Measurements from ENCODE around the gene SNAP29. TPM values are rescaled to one million over a fixed set of nuclear protein-coding genes. Genes with fewer than 3 reads are reported as not detected.

The SNAP29 gene
- total and polyA plus RNA-seq, 9 of the 15 experiments (the other 6 are each of a cell fraction or from before 2014, with no cell fraction given): 19.5 to 250 (median 75.9) TPM

DNA sequence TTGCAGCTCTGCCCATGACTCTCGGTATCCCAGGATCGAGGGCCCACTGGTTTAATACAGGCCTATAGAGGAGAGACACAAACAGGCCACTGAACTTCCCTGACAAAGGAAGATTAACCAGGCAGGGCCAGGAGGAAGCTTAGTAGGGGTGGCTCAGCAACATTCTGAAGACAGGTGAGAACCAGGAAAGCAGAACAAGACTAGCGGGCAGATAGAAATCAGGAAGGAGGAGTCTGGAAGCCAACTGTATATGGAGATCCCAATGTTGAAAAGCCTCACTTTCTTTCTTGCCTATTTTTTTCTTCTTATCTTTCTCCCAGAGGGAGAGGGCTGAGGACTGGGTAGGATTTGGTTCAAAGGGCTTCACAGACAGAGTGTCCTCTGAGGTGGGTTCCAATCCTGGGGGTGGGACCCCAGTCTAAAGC is 5.6 kb upstream of the SNAP29 start (continued):
- TF ChIP-seq, protein P1, sequence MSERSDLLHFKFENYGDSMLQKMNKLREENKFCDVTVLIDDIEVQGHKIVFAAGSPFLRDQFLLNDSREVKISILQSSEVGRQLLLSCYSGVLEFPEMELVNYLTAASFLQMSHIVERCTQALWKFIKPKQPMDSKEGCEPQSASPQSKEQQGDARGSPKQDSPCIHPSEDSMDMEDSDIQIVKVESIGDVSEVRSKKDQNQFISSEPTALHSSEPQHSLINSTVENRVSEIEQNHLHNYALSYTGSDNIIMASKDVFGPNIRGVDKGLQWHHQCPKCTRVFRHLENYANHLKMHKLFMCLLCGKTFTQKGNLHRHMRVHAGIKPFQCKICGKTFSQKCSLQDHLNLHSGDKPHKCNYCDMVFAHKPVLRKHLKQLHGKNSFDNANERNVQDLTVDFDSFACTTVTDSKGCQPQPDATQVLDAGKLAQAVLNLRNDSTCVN (CRISPR knock-in tag; IDR thresholded peaks at IDR 0.05): no peak
- TF ChIP-seq ZNF133 (CRISPR knock-in tag; IDR thresholded peaks at IDR 0.05): no peak
- peak; percentile 72; the same call in 1 of the 2 replicates for TF ChIP-seq ZNF384 (IDR thresholded peaks at IDR 0.05; ENCODE audit: low read depth, low read length)
- TF ChIP-seq, protein P2, sequence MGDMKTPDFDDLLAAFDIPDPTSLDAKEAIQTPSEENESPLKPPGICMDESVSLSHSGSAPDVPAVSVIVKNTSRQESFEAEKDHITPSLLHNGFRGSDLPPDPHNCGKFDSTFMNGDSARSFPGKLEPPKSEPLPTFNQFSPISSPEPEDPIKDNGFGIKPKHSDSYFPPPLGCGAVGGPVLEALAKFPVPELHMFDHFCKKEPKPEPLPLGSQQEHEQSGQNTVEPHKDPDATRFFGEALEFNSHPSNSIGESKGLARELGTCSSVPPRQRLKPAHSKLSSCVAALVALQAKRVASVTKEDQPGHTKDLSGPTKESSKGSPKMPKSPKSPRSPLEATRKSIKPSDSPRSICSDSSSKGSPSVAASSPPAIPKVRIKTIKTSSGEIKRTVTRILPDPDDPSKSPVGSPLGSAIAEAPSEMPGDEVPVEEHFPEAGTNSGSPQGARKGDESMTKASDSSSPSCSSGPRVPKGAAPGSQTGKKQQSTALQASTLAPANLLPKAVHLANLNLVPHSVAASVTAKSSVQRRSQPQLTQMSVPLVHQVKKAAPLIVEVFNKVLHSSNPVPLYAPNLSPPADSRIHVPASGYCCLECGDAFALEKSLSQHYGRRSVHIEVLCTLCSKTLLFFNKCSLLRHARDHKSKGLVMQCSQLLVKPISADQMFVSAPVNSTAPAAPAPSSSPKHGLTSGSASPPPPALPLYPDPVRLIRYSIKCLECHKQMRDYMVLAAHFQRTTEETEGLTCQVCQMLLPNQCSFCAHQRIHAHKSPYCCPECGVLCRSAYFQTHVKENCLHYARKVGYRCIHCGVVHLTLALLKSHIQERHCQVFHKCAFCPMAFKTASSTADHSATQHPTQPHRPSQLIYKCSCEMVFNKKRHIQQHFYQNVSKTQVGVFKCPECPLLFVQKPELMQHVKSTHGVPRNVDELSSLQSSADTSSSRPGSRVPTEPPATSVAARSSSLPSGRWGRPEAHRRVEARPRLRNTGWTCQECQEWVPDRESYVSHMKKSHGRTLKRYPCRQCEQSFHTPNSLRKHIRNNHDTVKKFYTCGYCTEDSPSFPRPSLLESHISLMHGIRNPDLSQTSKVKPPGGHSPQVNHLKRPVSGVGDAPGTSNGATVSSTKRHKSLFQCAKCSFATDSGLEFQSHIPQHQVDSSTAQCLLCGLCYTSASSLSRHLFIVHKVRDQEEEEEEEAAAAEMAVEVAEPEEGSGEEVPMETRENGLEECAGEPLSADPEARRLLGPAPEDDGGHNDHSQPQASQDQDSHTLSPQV (IDR thresholded peaks at IDR 0.05): no peak
- TF ChIP-seq NCOA1 (IDR thresholded peaks at IDR 0.05; ENCODE audit: low read depth): no peak
- peak; percentile 71 for TF ChIP-seq SETDB1 (IDR thresholded peaks at IDR 0.05; ENCODE audit: low read length)
- TF ChIP-seq, protein P3, sequence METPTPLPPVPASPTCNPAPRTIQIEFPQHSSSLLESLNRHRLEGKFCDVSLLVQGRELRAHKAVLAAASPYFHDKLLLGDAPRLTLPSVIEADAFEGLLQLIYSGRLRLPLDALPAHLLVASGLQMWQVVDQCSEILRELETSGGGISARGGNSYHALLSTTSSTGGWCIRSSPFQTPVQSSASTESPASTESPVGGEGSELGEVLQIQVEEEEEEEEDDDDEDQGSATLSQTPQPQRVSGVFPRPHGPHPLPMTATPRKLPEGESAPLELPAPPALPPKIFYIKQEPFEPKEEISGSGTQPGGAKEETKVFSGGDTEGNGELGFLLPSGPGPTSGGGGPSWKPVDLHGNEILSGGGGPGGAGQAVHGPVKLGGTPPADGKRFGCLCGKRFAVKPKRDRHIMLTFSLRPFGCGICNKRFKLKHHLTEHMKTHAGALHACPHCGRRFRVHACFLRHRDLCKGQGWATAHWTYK (CRISPR knock-in tag; IDR thresholded peaks at IDR 0.05): no peak
- TF ChIP-seq, protein P4, sequence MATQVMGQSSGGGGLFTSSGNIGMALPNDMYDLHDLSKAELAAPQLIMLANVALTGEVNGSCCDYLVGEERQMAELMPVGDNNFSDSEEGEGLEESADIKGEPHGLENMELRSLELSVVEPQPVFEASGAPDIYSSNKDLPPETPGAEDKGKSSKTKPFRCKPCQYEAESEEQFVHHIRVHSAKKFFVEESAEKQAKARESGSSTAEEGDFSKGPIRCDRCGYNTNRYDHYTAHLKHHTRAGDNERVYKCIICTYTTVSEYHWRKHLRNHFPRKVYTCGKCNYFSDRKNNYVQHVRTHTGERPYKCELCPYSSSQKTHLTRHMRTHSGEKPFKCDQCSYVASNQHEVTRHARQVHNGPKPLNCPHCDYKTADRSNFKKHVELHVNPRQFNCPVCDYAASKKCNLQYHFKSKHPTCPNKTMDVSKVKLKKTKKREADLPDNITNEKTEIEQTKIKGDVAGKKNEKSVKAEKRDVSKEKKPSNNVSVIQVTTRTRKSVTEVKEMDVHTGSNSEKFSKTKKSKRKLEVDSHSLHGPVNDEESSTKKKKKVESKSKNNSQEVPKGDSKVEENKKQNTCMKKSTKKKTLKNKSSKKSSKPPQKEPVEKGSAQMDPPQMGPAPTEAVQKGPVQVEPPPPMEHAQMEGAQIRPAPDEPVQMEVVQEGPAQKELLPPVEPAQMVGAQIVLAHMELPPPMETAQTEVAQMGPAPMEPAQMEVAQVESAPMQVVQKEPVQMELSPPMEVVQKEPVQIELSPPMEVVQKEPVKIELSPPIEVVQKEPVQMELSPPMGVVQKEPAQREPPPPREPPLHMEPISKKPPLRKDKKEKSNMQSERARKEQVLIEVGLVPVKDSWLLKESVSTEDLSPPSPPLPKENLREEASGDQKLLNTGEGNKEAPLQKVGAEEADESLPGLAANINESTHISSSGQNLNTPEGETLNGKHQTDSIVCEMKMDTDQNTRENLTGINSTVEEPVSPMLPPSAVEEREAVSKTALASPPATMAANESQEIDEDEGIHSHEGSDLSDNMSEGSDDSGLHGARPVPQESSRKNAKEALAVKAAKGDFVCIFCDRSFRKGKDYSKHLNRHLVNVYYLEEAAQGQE (IDR thresholded peaks at IDR 0.05; ENCODE audit: borderline replicate concordance): no peak
- TF ChIP-seq, protein P4 (CRISPR knock-in tag; IDR thresholded peaks at IDR 0.05; ENCODE audit: low read depth): no peak
- no peak for TF ChIP-seq GTF2F1 (IDR thresholded peaks at IDR 0.05; ENCODE audit: low read depth, low read length)
- TF ChIP-seq ZNF830 (CRISPR knock-in tag; IDR thresholded peaks at IDR 0.05): no peak
- TF ChIP-seq ZNF165 (CRISPR knock-in tag; IDR thresholded peaks at IDR 0.05; ENCODE audit: borderline replicate concordance): no peak
- TF ChIP-seq, protein P5, sequence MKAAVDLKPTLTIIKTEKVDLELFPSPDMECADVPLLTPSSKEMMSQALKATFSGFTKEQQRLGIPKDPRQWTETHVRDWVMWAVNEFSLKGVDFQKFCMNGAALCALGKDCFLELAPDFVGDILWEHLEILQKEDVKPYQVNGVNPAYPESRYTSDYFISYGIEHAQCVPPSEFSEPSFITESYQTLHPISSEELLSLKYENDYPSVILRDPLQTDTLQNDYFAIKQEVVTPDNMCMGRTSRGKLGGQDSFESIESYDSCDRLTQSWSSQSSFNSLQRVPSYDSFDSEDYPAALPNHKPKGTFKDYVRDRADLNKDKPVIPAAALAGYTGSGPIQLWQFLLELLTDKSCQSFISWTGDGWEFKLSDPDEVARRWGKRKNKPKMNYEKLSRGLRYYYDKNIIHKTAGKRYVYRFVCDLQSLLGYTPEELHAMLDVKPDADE (conservative IDR thresholded peaks at IDR 0.05; ENCODE audit: control insufficient read depth, low read depth, low read length): no peak
